GM18519 (cell line): ENCODE data around the gene EIF4E2.

Experiments used
- ATAC-seq: cut with Tn5 transposase; IDR thresholded peaks from one replicate; pipeline ENCODE4 v1.9.1; 2021; ENCODE audit warnings: mild to moderate bottlenecking, moderate library complexity; ENCODE audit not compliant: unreplicated experiment, low FRiP score

Gene EIF4E2

GRCh38 chr2:232588680-232589585, 38.4 kb downstream of the EIF4E2 start:
- ATAC-seq = no peak

GRCh38 chr2:232592772-232593395, 42.4 kb downstream of the EIF4E2 start:
- no peak for ATAC-seq

- ATAC-seq = no peak
Observed at GRCh38 chr2:232593982-232594381, 43.5 kb downstream of the EIF4E2 start.

- no peak for ATAC-seq
Observed at GRCh38 chr2:232597362-232598079, 47.0 kb downstream of the EIF4E2 start.

GRCh38 chr2:232598293-232598692, 47.8 kb downstream of the EIF4E2 start:
- ATAC-seq = no peak

GRCh38 chr2:232600053-232600773, 49.7 kb downstream of the EIF4E2 start:
- no peak for ATAC-seq

- no peak for ATAC-seq
Observed at GRCh38 chr2:232603283-232603682, 52.8 kb downstream of the EIF4E2 start.

- ATAC-seq = no peak
Observed at GRCh38 chr2:232604535-232604934, 54.0 kb downstream of the EIF4E2 start.

GRCh38 chr2:232607011-232607410, 56.5 kb downstream of the EIF4E2 start:
- no peak for ATAC-seq

GRCh38 chr2:232609607-232610006, 59.1 kb downstream of the EIF4E2 start:
- no peak for ATAC-seq

GRCh38 chr2:232610081-232610480, 59.6 kb downstream of the EIF4E2 start:
- ATAC-seq = no peak

GRCh38 chr2:232611061-232611460, 60.6 kb downstream of the EIF4E2 start:
- no peak for ATAC-seq

- no peak for ATAC-seq
Observed at GRCh38 chr2:232611559-232612218, 61.2 kb downstream of the EIF4E2 start.

GRCh38 chr2:232613538-232614134, 63.1 kb downstream of the EIF4E2 start:
- ATAC-seq = no peak

GRCh38 chr2:232615339-232615738, 64.8 kb downstream of the EIF4E2 start:
- no peak for ATAC-seq
